ENCODE measurements around the gene IRX2.

Gene IRX2

DNA sequence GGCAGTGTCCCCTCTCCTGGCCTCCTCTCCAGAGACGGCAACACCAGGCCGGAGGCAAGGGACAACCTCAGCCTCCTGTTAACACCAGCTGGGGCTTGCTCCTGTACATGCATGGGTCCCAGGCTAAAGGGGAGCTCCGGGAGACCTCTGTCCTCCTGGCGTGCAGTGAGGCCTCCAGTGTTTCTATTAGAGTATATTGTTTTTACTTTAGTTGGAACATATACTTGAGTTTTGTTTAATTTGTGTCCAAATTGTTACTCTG lies 12.0 kb upstream of the IRX2 start:
- H3K27ac ChIP-seq (ENCODE audit: low read length): no peak overlapping the region
- H3K9me3 ChIP-seq (ENCODE audit: insufficient read depth, low read length): no peaks in the 10 kb centered on the region
- H4K20me1 ChIP-seq (ENCODE audit: insufficient read depth, low read length): no peaks in the 10 kb centered on the region

GRCh38 chr5:2762744-2763532 lies 11.5 kb upstream of the IRX2 start:
- no peaks in the 10 kb centered on the region for H3K4me1 ChIP-seq (ENCODE audit: low read length)
- H2AFZ ChIP-seq (ENCODE audit: low read depth, low read length): no peak overlapping the region
- no peaks in the 10 kb centered on the region for H4K20me1 ChIP-seq (ENCODE audit: insufficient read depth, low read length)
- H3K4me2 ChIP-seq (ENCODE audit: low read length): no peak overlapping the region
- no peaks in the 10 kb centered on the region for H3K36me3 ChIP-seq (replicated peaks; ENCODE audit: low read depth, low read length)
- no peak overlapping the region for H3K27ac ChIP-seq (ENCODE audit: low read length)
- H3K4me3 ChIP-seq (ENCODE audit: low read length): no peak overlapping the region
- no peaks in the 10 kb centered on the region for H3K79me2 ChIP-seq (ENCODE audit: low read length)
- H3K27me3 ChIP-seq (ENCODE audit: low read depth, low read length): no peaks in the 10 kb centered on the region
- H3K9me3 ChIP-seq (ENCODE audit: insufficient read depth, low read length): no peaks in the 10 kb centered on the region
- no peak overlapping the region for H3K9ac ChIP-seq (ENCODE audit: low read length)
- TF ChIP-seq EZH2phosphoT487 (IDR thresholded peaks at IDR 0.05; ENCODE audit: low read depth) (no peak), CTCF (IDR thresholded peaks at IDR 0.05; ENCODE audit: low read depth, low read length) (no peak)

More for the DNA sequence above, 12.0 kb upstream of the IRX2 start:
- Histone ChIP-seq H3K4me2 (ENCODE audit: low read length) (no peak overlapping the region), H3K27me3 (ENCODE audit: low read depth, low read length) (no peaks in the 10 kb centered on the region), H3K9ac (ENCODE audit: low read length) (no peak overlapping the region), H3K36me3 (replicated peaks; ENCODE audit: low read depth, low read length) (no peaks in the 10 kb centered on the region), H3K4me1 (ENCODE audit: low read length) (no peaks in the 10 kb centered on the region), H2AFZ (ENCODE audit: low read depth, low read length) (no peak overlapping the region), H3K79me2 (ENCODE audit: low read length) (no peaks in the 10 kb centered on the region), H3K4me3 (ENCODE audit: low read length) (no peak overlapping the region)
- TF ChIP-seq CTCF (IDR thresholded peaks at IDR 0.05; ENCODE audit: low read depth, low read length): no peak
- no peak for TF ChIP-seq EZH2phosphoT487 (IDR thresholded peaks at IDR 0.05; ENCODE audit: low read depth)

DNA sequence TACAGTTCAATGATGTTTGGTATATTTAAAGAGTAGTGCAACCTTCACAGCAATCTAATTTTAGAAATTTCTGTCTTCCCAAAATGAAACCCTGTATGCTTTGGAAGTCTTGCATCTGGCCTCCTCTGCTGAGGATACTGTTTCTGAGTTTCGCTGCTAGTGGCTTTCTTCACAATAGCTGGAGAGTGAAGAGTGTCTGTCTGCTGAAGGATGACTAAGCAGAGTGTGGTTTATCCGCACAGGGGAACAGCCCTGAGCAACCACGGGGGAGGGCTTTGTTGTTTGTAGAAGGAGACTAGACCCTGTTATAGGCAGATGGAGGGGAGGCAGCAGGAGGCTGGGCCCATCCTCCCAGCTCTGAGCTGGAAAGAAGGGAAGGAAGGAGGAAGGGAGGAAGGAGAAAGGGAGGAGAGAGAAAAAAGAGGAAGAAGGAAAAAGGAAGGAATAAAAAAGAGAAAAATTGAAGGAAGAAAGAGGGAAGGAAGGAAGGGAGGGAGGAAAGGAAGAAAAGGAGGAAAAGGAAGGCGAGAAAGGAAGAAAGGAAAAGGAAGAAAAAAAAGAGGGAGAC lies 10.5 kb upstream of the IRX2 start:
- no peaks in the 10 kb centered on the region for H3K27me3 ChIP-seq (ENCODE audit: low read depth, low read length)
- no peaks in the 10 kb centered on the region for H3K79me2 ChIP-seq (ENCODE audit: low read length)
- TF ChIP-seq CTCF (IDR thresholded peaks at IDR 0.05; ENCODE audit: low read depth, low read length) (no peak), EZH2phosphoT487 (IDR thresholded peaks at IDR 0.05; ENCODE audit: low read depth) (no peak)
- no peaks in the 10 kb centered on the region for H4K20me1 ChIP-seq (ENCODE audit: insufficient read depth, low read length)
- H3K27ac ChIP-seq (ENCODE audit: low read length): no peak overlapping the region
- no peak overlapping the region for H3K4me3 ChIP-seq (ENCODE audit: low read length)
- no peak overlapping the region for H3K4me2 ChIP-seq (ENCODE audit: low read length)
- no peaks in the 10 kb centered on the region for H3K4me1 ChIP-seq (ENCODE audit: low read length)
- no peak overlapping the region for H3K9ac ChIP-seq (ENCODE audit: low read length)
- H3K9me3 ChIP-seq (ENCODE audit: insufficient read depth, low read length): no peaks in the 10 kb centered on the region
- no peak overlapping the region for H2AFZ ChIP-seq (ENCODE audit: low read depth, low read length)
- H3K36me3 ChIP-seq (replicated peaks; ENCODE audit: low read depth, low read length): no peaks in the 10 kb centered on the region

DNA sequence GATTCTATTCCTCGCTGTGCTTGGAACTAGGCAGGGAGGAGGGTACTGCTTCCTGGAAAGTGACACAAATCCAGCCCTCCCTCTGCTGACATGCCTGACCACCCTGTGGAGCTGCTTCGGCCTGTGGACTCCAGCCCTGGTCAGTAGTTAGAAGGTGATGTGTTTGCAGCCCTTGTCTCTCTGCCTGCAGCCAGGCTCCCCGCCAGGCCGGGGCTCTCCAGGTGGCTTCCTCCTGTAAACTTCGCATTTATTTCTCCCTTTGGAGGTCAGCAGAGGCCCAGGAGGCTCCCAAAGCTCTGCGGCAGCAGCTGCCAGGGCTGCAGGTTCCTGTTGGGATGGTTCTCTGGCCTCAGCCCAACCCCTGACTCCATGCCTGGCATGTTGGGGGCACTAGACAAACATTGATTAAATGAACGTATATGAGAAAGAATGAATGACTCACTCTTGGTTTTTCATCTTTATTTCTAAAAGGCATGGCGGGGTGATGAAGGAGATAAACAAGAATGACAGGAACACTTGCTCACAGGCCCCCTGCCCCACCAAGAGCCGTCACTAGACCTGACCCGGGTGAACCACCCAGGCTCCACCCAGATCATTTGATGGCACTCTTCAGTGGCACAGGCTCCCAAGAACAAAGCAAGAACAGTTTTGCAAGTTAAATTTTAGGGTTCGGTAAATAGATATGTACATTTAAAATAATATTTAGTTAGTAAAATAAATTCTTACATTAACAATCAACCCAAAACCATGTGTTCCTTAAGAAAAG lies 8.4 kb upstream of the IRX2 start:
- Histone ChIP-seq H4K20me1 (ENCODE audit: insufficient read depth, low read length) (no peaks in the 10 kb centered on the region), H3K36me3 (replicated peaks; ENCODE audit: low read depth, low read length) (no peaks in the 10 kb centered on the region), H3K4me1 (ENCODE audit: low read length) (no peaks in the 10 kb centered on the region), H3K4me3 (ENCODE audit: low read length) (no peak overlapping the region), H3K27me3 (ENCODE audit: low read depth, low read length) (no peaks in the 10 kb centered on the region), H3K9me3 (ENCODE audit: insufficient read depth, low read length) (no peaks in the 10 kb centered on the region), H3K79me2 (ENCODE audit: low read length) (no peaks in the 10 kb centered on the region), H2AFZ (ENCODE audit: low read depth, low read length) (no peak overlapping the region), H3K4me2 (ENCODE audit: low read length) (no peak overlapping the region), H3K9ac (ENCODE audit: low read length) (no peak overlapping the region), H3K27ac (ENCODE audit: low read length) (no peak overlapping the region)
- TF ChIP-seq EZH2phosphoT487 (IDR thresholded peaks at IDR 0.05; ENCODE audit: low read depth) (no peak), CTCF (IDR thresholded peaks at IDR 0.05; ENCODE audit: low read depth, low read length) (no peak)

All from OCI-LY3 (cell line).